Measurements from ENCODE around the gene AFDN.

Gene AFDN

GRCh38 chr6:167812088-167812487, 14.6 kb upstream of the AFDN start:
- DNase-seq (ENCODE audit: low spot score) = no peak

- no peak for DNase-seq (ENCODE audit: low spot score)
These were observed 11.3 kb upstream of the AFDN start for GRCh38 chr6:167815296-167815980.

- DNase-seq (ENCODE audit: low spot score) = no peak
These were observed 9.7 kb upstream of the AFDN start for GRCh38 chr6:167817016-167817415.

GRCh38 chr6:167817729-167818128, 9.0 kb upstream of the AFDN start:
- DNase-seq (ENCODE audit: low spot score) = no peak

GRCh38 chr6:167819576-167819975, 7.1 kb upstream of the AFDN start:
- no peak for DNase-seq (ENCODE audit: low spot score)

GRCh38 chr6:167820681-167821080, 6.0 kb upstream of the AFDN start:
- no peak for DNase-seq (ENCODE audit: low spot score)

- peak; percentile 28 for DNase-seq (ENCODE audit: low spot score)
These were observed 1.9 kb upstream of the AFDN start for GRCh38 chr6:167824591-167825331.

GRCh38 chr6:167825332-167826229, 1.1 kb upstream of the AFDN start:
- peak; percentile 20 for DNase-seq (ENCODE audit: low spot score)

- peak; percentile 36 for DNase-seq (ENCODE audit: low spot score)
These were observed 348 bp upstream of the AFDN start for GRCh38 chr6:167826230-167826895.

GRCh38 chr6:167827583-167828324, 1.0 kb downstream of the AFDN start:
- DNase-seq (ENCODE audit: low spot score) = peak; percentile 25

GRCh38 chr6:167828325-167828956, 1.7 kb downstream of the AFDN start:
- no peak for DNase-seq (ENCODE audit: low spot score)

GRCh38 chr6:167829513-167829912, 2.8 kb downstream of the AFDN start:
- no peak for DNase-seq (ENCODE audit: low spot score)

- DNase-seq (ENCODE audit: low spot score) = no peak
These were observed 4.6 kb downstream of the AFDN start for GRCh38 chr6:167831281-167831828.

GRCh38 chr6:167832497-167833395, 6.0 kb downstream of the AFDN start:
- DNase-seq (ENCODE audit: low spot score) = no peak

- no peak for DNase-seq (ENCODE audit: low spot score)
These were observed 6.7 kb downstream of the AFDN start for GRCh38 chr6:167833396-167833763.

GRCh38 chr6:167835260-167835659, 8.5 kb downstream of the AFDN start:
- DNase-seq (ENCODE audit: low spot score) = no peak

- DNase-seq (ENCODE audit: low spot score) = no peak
These were observed 10.0 kb downstream of the AFDN start for GRCh38 chr6:167836721-167837120.

- DNase-seq (ENCODE audit: low spot score) = no peak
These were observed 11.6 kb downstream of the AFDN start for GRCh38 chr6:167838207-167838748.

GRCh38 chr6:167839343-167839742, 12.6 kb downstream of the AFDN start:
- peak; percentile 36 for DNase-seq (ENCODE audit: low spot score)
